Large intestine (tissue), 3 donors: ENCODE results near the gene HPCAL1. TPM values are rescaled to one million over a fixed set of nuclear protein-coding genes. Genes with fewer than 3 reads are reported as not detected.

ENCODE experiments used
- DNase-seq, 2 donors: peaks; one replicate each; pipeline versions ENCODE4 v3.0.0 to v3.0.0-alpha.2; 2013
- H3K27ac ChIP-seq: one replicate; pipeline ENCODE4 v1.5.1; 2013; ENCODE audit warnings: low read length
- H3K27me3 ChIP-seq: 2 replicates; pipeline ENCODE4 v1.6.1; 2013; ENCODE audit warnings: low read length; ENCODE audit not compliant: control insufficient read depth, insufficient read depth
- H3K36me3 ChIP-seq: 2 replicates; pipeline ENCODE4 v1.6.1; 2013; ENCODE audit warnings: low read length; ENCODE audit not compliant: control insufficient read depth, insufficient read depth
- H3K4me1 ChIP-seq: one replicate; pipeline ENCODE4 v1.6.1; 2013; ENCODE audit warnings: low read length; ENCODE audit not compliant: control insufficient read depth, insufficient read depth
- H3K4me3 ChIP-seq: one replicate; pipeline ENCODE4 v1.5.1; 2013; ENCODE audit warnings: low read length
- H3K9me3 ChIP-seq: one replicate; pipeline ENCODE4 v1.6.1; 2013; ENCODE audit warnings: mild to moderate bottlenecking, low read depth, low read length, moderate library complexity; ENCODE audit not compliant: control insufficient read depth
- WGBS: methylation state at CpG from one replicate; pipeline ENCODE4 v1.1.5; 2013; ENCODE audit warnings: low lambda C conversion rate; ENCODE audit not compliant: insufficient coverage; 5-methylcytosine and 5-hydroxymethylcytosine counted together
- polyA plus RNA-seq: library from polyadenylated mRNA; unstranded; fragments of 120-200 nt; gene quantifications from one replicate; pipeline ENCODE4 v1.2.1, GENCODE V29; 2013

The HPCAL1 gene
- polyA plus RNA-seq, 1 donor = 68.7 TPM

DNA sequence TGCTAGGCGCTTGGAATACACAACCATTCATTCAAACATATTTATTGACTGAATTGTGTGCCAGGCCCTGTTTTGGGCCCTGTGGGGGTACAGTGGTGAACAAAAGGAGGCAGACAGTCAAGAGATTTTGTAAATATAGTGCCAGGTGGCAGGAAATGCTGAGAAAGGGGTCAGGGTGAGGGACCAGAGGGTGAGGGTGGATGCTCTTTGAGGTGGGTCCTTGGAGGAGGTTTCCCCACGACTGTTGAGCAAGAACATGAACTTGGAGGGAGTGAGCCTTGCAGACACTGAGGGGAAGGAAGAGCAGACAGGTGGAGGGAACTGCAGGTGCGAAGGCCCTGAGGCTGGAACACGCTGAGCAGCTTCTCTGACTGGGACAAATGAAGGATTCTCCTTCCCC lies 104.7 kb downstream of the HPCAL1 start:
- WGBS = 100% methylated on average over 1 of the region's 4 CpGs
- DNase-seq = no peak
- Histone ChIP-seq H3K27ac (peak overlapping the region; percentile 53), H3K4me1 (peaks cover 43% of the 10 kb centered on the region), H3K36me3 (peaks cover 39% of the 10 kb centered on the region), H3K9me3 (no peaks in the 10 kb centered on the region), H3K4me3 (no peak overlapping the region), H3K27me3 (no peaks in the 10 kb centered on the region)

DNA sequence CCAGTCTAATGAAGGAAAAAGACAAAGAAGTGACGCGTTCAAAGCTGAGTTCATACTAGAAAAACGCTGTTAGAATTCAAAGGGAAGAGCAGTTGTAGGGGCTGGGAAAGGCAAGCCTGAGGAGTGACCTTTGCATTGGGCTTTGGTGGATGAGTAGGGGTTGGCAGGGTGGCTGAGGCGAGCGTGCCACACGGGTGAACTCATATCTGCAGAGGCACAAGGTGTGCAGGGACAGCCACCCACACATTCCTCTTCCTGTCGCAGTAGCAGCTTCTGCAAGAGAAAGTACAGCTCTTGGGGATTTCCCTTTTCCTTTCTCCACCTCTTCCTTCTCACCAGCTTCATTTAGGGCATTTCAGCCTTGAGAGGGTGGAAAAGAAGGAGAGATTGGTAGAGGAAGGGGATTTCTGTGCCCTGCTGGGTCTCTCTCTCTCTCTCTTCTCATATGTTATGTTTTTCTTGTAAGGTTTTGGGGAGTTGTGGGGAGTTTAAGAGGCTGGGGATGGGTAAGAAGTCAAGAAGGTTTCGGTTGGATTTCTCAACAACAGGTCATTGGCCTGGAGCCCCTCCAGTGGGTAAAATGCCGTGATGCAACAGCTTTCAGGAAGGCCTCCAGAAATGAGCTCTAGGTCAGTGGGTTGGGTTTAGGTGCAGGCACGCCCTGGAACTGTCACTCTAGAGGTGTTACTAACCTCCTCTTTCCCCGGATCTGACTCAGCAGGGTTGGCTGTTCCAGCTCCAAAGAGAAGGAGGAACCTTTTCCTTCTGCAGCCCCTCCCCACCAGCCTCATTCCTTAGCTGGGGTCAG lies 105.3 kb downstream of the HPCAL1 start:
- DNase-seq = peak; percentile 64 to 91
- Histone ChIP-seq H3K9me3 (no peaks in the 10 kb centered on the region), H3K36me3 (peaks cover 40% of the 10 kb centered on the region), H3K4me3 (no peak overlapping the region), H3K27ac (peak overlapping the region; percentile 53), H3K27me3 (no peaks in the 10 kb centered on the region), H3K4me1 (peaks cover 41% of the 10 kb centered on the region)
- WGBS = 93% methylated on average over 3 of the region's 11 CpGs

DNA sequence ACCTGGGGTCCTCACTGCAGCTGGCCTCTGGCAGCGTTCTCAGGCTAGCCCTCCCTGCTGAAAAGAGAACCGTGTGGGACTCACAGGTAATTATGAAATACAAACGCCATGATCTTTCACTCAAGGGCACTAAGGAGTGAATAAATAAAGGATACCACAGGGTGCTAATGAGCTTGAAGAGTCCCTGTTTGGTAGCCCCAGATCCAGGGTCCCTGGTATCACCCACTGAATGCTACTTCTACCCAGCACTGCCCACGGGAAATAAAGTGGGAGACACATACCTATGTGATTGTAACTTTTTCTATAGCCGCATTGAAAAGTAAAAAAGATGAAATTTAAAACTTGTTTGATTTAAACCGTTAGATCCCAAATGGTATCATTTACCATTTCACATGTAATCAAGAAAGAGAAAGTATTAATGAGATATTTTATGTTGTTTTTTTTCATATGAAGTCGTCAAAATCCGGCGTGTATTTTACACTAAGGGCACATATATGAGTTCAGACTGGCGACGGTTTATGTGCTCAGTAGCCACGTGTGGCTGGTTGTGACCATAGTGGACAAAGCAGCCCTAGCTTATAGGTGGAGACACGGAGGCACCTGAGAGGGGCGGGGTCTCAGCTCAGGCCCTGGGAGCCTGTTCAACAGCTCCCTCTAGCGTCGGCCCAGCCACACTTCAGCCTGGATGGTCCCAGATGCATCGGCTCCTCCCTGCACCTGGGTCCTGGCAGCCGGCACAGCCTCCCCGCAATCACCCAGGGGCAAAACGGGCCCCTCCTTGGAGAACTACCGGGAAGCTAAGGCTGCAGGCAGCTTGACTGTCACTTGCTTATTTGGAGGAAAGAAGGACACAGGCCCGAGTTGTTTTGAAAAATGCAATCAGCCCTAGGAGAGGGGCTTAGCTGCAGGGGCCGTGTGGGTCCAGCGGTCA lies 106.2 kb downstream of the HPCAL1 start:
- DNase-seq = peak; percentile 89 to 92
- H3K9me3 ChIP-seq = no peaks in the 10 kb centered on the region
- peaks cover 40% of the 10 kb centered on the region for H3K36me3 ChIP-seq
- H3K4me3 ChIP-seq = no peak overlapping the region
- H3K27ac ChIP-seq = peak overlapping the region; percentile 53
- H3K4me1 ChIP-seq = peaks cover 47% of the 10 kb centered on the region
- no peaks in the 10 kb centered on the region for H3K27me3 ChIP-seq
- 25% methylated on average over 2 of the region's 24 CpGs for WGBS

DNA sequence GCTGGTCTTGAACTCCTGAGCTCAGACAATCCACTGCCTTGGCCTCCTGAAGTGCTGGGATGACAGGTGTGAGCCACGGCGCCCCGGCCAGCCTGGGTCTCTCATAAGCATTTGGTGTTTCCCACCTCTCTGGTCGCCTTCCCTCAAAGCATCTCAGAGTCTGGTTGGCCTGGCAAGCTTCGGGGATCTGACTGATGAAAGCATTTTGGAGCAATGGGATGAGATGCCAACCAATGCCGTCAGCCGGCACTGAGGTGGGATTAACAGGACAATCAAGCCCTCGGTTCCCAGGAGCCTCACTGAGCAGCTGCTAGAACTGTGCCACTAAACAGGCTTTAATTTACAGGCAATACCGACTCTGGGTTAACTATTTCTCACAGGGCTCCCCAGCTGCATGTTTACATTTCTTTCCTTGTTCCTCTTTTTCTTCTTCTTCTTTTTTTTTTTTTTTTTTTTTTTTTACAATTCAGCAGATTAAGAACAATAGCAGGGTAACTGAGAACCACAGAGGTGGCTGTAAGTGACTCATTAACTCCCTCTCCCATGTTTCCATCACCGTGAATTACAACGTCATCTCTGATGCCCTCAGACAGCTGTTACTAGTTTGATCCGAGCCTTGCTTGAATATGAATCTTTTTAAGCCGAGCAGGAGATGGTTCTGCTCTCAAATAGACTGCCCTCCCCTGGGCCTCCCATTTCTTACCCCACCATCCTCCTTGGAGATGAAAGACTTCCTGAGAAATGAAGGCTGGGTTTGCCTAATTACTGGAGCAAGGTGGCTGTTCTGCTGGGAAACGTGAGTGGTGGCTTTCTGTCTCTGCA lies 107.5 kb downstream of the HPCAL1 start:
- Histone ChIP-seq H3K4me1 (peaks cover 60% of the 10 kb centered on the region), H3K27ac (peak overlapping the region; percentile 37), H3K4me3 (no peak overlapping the region), H3K36me3 (peaks cover 28% of the 10 kb centered on the region), H3K27me3 (no peaks in the 10 kb centered on the region), H3K9me3 (no peaks in the 10 kb centered on the region)
- peak in 1 of 2 donors; percentile 64 for DNase-seq
- WGBS = no CpG with 5 or more reads among the region's 14 CpGs

DNA sequence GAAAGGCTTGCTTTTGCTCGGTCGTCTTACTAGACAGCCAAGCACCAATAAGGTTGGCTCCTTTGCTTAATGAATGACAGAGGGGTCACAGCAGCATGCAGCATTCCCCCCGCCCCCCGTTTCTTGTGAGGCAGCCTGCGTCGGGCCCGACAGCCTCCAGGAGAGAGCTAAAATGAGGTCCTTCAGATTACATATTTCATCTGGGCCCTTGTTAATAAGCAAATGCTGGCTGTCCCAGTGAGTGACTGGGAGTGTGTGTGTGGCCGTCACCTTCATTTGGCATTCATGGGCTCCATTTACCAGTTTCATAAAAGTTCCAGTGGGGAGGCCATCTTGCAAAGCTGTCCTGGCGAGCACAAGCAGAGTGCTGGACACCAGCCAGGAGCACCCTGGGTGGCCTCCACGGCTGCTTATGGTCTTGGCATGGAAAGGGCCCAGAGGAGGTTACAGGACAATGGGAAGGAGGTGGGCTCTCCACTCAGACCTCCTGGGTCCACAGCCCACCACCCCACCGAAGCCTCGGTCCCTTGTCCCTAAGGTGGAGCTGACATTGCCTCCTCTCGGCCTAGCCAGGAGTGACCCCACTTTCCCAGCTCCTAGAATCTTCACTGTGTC lies 108.2 kb downstream of the HPCAL1 start:
- Histone ChIP-seq H3K4me1 (peaks cover 62% of the 10 kb centered on the region), H3K36me3 (peaks cover 24% of the 10 kb centered on the region)

DNA sequence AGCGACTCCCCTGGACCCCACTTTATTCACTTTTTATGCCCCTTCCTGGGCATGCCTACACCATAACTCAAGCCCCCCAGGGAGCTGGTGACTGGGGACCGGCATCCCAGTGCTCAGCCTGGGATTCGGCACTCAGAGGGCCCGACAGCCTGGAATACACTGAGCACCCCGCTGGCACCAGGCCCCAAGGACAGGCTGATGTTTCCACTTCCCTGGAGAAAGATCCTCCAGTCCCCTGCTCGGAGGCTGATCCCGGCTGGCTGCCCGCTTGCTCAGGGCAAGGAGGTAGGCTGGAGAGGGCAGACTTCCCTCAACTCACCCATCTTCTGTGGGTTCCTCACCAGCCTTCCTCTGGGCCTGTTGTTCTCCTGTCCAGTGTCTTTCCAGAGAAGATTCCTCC lies 108.9 kb downstream of the HPCAL1 start:
- Histone ChIP-seq H3K36me3 (peaks cover 19% of the 10 kb centered on the region), H3K4me3 (no peak overlapping the region), H3K27ac (no peak overlapping the region), H3K4me1 (peaks cover 62% of the 10 kb centered on the region), H3K27me3 (no peaks in the 10 kb centered on the region), H3K9me3 (no peaks in the 10 kb centered on the region)
- no peak for DNase-seq
- no CpG with 5 or more reads among the region's 8 CpGs for WGBS

More for the DNA sequence above, 108.2 kb downstream of the HPCAL1 start:
- no peaks in the 10 kb centered on the region for H3K9me3 ChIP-seq
- no peaks in the 10 kb centered on the region for H3K27me3 ChIP-seq
- H3K27ac ChIP-seq = peak overlapping the region; percentile 37
- no peak for DNase-seq
- WGBS = no CpG with 5 or more reads among the region's 13 CpGs
- H3K4me3 ChIP-seq = no peak overlapping the region

DNA sequence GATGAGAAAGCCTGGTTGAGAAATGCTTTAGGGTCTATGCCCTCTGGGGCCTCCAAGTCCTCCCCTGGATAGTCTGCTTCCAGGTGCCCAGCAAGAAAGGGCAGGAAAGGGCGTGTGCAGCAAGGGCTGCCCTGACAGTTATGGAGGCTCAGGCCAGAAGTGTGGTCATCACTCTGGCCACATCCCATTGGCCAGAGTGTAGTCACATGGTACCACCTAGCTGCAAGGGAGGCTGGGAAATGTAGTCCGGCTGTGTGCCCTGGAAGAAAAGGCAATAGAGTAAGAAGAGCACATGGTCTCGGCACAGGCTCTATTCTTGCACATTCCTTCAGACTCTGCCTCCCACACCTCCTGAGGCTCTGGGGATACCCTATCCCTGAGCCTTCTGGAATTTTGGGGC lies 109.7 kb downstream of the HPCAL1 start:
- DNase-seq = no peak

DNA sequence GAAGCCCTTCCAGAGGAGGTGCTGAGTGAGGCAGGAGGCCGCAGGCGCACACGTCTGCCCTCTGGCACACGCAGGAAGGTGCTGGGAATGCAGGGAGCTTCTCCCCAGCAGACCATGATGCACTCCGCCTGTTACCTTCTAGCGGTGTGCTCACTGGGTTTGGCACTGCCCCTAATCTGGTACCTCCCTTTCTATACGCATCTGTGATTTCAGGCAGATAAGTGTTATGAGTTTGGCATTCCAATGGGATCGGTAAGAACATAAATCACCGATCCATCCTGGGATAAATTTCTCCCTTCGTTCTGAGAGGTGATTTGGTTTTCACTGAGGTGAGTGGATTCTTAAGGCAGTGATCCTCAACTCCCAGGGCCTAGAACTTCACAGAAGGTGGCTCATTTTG lies 110.8 kb downstream of the HPCAL1 start:
- no peak for DNase-seq
- Histone ChIP-seq H3K27ac (peak overlapping the region; percentile 67), H3K4me3 (no peak overlapping the region), H3K27me3 (no peaks in the 10 kb centered on the region), H3K4me1 (peaks cover 50% of the 10 kb centered on the region), H3K9me3 (no peaks in the 10 kb centered on the region), H3K36me3 (peaks cover 14% of the 10 kb centered on the region)
- no CpG with 5 or more reads among the region's 10 CpGs for WGBS

More for the DNA sequence above, 109.7 kb downstream of the HPCAL1 start:
- Histone ChIP-seq H3K27ac (no peak overlapping the region), H3K9me3 (no peaks in the 10 kb centered on the region), H3K4me3 (no peak overlapping the region), H3K27me3 (no peaks in the 10 kb centered on the region), H3K4me1 (peaks cover 62% of the 10 kb centered on the region), H3K36me3 (peaks cover 14% of the 10 kb centered on the region)
- WGBS = no CpG with 5 or more reads among the region's 3 CpGs

DNA sequence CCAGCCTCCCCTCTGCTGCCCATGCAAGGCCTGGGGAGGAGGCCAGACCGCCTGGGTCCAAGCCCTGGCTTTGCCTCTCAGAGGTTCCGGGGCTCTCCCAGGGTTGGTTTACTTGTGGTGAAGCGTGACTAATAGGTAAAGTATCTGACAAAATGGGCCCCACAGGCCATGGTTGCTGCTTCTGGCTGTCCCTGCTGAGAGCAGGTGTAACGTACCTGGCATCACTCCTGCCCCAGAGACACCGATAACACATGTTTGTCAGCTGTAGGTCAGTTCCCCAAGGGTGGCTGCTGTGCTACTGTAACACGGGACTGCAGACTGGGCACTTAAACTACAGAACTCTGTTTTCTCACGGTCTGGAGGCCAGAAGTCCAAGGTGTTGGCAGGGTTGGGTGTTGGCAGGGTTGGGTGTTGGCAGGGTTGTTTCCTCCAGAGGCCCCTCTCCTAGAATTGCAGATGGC lies 111.3 kb downstream of the HPCAL1 start:
- no peak overlapping the region for H3K4me3 ChIP-seq
- peaks cover 14% of the 10 kb centered on the region for H3K36me3 ChIP-seq
- peaks cover 45% of the 10 kb centered on the region for H3K4me1 ChIP-seq
- no CpG with 5 or more reads among the region's 7 CpGs for WGBS
- no peaks in the 10 kb centered on the region for H3K27me3 ChIP-seq
- peak overlapping the region; percentile 67 for H3K27ac ChIP-seq
- H3K9me3 ChIP-seq = no peaks in the 10 kb centered on the region
- peak; percentile 69 to 84 for DNase-seq
